Raji (cell line): ENCODE data around the gene CNNM4.
A peak's percentile ranks its signal among the peaks of the same experiment; 100 is the strongest.

Source experiments
- POLR2A ChIP-seq: IDR thresholded peaks from 2 replicates; pipeline ENCODE4 v1.6.1; 2011; ENCODE audit warnings: low read depth, low read length, control low read depth; ENCODE audit not compliant: insufficient read depth

Gene CNNM4

DNA sequence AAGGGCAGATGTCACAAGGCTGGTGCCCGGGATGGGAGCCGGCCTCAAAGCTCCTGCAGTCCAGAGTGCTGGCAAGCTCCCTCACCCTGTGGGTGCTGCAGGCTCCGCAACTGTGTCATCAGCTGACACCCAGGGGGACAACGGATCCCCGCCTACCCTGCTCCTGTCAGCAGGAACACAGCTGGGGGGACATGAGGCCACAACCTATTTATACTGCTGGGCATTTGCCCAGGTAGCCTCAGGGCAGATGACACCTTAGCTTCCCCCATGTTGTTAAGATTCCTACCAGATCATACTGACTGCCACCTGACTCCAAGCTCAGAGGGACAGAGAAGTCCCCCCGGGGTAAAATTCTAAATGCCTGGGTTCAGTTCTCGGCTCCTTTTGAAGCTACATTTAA lies 81.9 kb downstream of the CNNM4 start:
- TF ChIP-seq POLR2A = no peak

DNA sequence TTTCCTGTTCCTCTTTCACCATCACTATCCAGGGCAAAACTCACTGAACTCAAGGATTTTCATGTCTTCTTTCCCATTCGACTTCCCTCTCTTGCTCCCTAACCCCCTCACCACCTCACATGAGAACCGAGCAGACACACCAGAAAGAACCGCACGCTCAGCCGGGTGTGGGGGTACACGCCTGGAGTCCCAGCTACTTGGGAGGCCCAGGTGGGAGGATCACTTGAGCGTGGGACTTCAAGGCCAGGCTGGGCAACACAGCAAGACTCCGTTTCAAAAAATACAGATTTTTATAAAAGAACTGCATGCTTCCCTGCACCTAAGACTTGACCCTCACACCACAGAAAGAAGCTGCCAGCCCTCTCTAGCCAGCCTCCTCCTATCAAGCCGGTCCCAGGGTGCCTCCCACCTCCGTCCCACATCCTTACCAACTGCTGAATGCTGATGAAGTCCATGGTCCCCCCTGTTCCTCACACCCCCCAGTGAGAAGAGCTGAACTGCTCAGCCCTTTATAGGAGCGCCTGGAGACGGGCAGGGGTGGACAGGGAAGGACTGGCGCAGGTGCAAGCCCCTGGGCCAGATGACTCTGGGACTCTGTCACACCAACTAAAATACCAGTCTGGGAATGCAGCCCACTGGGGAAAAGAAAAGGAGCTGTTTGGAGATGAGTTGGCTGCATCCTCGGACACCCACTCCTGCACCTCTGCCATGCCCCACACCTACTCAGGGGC lies 83.0 kb downstream of the CNNM4 start, which contains the start of gene ANKRD23:
Gene ANKRD23 (minus strand): TSS at position 484 of the 731 bp plus-strand sequence. CDS start 29 bp downstream, at position 455.
- TF ChIP-seq POLR2A = no peak

DNA sequence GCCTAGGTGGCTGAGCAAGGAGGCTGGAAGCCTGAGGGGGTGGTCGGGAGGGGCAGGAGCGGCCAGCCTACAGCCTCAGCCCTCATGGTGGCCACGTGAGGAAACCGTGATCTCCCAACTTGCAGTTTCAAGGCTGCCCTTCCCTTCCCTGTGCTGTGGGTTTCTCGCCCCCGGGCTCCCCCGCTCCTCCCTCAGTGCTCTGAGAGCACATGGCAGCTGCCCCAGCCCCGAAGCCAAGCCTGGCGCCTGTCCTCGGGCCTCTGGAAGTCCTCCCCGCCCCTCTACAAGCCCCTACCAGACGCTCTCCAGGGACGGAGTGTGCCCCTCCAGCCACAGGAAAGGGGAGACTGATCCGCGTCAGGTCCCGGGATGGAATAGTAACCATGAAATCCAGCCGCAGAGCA lies 83.7 kb downstream of the CNNM4 start:
- no peak for TF ChIP-seq POLR2A

DNA sequence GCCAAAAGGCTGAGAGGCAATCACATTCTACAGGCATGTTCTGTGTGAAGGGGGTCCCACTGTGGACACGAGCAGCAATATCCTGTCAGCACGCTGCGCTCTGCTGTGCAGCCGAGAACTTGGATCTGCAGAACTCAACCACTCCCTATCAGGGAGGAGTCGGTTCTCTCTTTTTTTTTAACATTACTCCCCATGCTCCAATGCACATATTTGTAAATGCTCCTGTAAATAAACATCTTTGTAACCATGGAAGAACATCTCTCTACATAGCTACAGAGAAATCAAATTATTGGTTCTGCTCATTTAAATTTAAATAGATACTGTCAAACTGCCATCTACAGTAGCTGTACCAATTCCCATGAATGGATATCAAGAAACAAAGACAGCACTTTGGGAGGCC lies 86.1 kb downstream of the CNNM4 start:
- TF ChIP-seq POLR2A = no peak

DNA sequence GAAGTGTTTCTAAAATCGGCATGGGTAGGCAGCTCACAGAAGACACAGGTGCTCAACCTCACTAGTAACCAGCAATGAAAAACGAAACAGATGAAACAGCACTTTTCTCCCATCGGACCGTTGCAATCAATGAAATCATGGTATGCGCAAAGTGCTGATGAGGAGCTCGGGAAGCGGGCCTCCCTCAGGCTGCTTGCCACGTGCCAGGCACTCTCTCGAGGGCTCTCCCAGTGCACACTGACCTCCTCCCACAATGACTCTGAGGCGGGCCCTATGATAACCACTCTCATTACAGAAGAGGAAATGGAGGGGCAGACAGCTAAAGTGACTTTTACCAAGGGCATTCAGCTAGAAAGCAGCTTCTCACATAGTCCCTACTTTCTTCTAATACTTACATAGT lies 86.9 kb downstream of the CNNM4 start:
- TF ChIP-seq POLR2A = no peak

DNA sequence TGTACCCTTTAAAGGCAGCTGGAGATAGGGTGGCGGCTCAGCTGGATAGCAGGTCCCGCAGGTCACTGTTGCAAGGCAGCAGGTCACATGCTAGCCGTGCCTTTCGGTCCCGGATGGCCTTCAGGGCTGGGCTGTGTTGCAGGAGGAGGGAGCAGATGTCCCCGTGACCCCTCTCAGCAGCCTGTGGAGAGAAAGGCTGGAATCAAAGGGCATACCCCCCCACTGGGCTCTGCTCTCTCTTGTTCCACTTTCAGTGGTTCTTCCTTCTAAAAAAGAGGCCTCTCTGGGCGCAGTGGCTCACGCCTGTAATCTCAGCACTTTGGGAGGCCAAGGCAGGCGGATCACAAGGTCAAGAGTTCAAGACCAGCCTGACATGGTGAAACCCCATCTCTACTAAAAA lies 87.6 kb downstream of the CNNM4 start:
- no peak for TF ChIP-seq POLR2A

DNA sequence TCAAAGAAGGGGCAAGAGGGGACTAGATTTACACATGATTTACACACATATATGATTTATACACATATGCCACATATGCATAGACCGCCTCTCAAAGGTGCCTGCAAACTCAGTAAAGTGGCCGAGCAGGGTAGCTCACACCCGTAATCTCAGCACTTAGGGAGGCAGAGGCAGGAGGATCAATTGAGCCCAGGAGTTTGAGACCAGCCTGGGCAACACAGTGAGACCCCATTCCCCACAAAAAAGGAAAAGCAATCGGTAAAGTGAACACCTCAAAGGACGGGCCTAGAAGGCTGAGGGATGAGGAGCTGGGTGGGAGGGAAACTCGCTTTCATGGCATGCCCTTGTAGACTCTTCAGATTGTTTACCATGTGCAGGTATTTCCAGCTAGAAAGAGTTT lies 92.0 kb downstream of the CNNM4 start:
- TF ChIP-seq POLR2A = no peak

DNA sequence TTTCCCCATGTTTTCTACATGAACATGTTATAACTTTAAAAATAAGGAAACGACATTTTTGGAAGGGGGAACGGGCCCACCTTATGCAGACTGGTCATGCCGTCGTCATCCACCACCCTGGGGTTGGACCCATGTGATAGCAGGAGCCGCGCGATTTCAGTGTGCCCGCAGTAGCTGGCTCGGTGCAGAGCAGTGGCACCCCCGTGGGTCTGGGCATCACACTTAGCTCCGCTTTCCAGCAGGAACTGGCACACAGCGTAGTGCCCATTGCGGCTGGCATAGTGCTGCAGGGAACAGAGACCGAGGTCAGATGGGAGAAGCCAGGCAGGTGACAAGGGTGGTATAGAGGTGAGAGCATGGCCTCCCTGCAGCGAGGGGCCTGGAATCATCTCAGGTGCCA lies 92.6 kb downstream of the CNNM4 start:
- no peak for TF ChIP-seq POLR2A

DNA sequence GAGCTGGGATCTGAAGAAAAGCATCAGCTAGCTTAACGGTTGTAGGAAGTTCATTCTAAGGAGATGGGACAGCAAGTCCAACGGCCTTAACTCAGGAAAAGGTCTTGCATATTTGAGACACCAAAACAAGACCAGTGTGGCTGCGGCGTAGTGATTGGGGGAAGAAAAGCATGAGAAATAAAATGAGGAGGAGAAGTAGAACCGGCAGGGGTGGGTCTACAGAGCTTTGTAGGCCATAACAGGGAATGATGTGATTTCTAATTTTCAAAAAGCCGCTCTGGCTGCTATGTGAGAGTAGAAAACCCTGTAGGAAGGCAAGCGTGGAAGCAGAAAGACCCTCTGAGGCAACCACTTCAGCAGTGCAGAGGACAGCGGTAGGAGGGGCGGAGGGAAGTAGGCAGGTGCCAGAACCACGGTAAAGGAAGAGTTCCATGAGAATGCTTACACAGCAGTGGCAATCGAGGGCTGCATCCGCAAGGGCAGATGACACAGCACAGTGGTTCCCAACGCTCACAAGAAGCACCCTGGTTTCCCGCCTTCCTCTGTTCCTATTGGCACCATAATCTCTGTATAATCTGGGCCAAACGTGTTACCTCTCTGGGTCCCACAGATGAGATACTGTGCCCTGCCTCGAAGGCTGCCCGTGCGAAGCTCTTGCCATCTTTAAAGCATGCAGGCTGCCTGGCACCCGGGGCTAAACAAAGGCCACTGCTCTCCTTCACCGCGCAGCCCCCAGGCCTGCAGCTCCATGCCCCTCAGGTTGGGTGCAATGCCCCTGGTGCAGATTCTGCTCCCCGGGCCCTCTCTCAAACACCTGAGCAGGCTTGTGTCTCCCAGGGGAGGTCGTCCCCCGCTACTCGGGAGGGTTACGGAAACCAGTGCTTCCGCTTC lies 96.3 kb downstream of the CNNM4 start:
- no peak for TF ChIP-seq POLR2A

DNA sequence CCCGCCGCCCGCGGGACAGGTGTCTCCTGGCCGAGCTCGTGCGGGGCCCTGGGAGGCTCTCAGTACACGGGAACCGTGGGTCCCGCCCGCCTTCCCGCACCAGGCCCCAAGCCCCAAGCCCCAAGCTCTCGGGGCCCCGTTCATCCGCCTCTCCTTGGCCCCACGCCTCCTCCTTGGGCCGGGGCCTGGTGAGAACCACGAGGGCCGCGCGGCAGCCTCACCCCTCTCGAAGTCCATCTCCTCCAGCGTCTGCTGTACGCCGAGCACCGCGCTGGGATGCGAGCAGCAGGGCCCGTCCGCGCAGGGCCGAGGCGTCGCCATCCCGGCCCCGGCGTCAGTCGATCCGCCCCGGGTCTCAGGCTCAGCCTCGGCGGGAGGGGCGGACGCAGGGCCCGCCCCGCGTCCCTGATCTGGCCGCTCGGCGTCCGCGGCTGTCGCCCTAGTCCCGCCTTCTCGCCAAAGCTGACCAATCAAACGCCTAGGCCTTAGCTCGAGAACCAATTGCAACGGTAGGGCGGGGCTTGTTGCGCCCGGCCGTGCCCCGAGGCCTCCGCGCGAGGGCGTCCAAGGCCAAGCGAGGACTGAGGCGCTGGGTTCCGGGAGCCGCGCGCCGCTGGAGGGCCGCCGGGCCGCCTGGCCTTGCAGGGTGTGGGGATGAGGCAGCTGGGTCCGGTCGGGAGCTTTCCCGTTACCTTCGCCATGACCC lies 97.1 kb downstream of the CNNM4 start, which contains the start of gene ANKRD39:
Gene ANKRD39 (minus strand): TSS at position 350 of the 706 bp plus-strand sequence. CDS start 29 bp downstream, at position 321.
- peak; percentile 92 for TF ChIP-seq POLR2A

DNA sequence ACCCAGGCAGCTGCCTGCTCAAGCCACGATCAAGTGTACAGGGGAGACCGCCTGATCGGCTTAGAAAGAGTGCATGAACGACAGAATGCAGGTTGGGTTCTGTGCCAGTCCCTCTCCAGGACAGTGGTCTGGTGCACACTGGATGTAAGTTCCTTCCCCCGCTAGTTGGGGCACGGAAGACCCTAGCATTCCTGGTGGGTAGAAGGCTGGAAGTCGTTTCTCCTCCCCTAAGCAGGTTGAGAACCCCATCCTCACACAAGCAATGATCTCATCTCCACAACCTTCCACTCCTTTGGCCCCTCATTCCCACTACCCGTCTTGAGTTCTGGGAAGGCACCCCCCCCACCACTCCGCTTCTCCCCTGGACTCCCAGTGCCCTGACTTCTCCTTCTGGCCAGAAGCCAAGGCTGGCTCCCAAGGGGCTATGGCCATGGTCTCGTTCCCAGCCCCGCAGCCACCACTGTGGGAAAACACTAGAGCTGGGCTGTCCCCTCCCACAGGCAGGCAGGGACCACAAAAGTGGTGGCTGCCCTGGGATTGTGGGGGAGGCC lies 98.5 kb downstream of the CNNM4 start:
- no peak for TF ChIP-seq POLR2A

DNA sequence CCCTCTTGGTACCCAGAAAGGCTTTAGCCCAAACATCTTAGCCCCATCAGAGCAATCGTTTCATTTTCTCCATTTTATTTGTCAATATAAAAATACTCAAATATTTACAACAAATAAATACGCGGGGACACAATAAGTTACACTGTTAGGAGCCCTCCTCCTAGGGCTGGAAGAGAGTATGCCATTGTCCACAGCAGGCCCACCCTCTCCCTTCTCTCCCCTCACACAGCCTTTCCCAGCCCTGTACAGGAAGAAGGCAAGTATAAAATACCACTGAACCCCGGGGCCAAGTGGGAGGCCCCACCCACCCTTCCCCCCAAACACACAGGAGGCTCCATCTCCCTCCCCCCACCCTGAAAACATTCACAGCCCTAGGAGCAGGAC lies 99.0 kb downstream of the CNNM4 start:
- TF ChIP-seq POLR2A = no peak

DNA sequence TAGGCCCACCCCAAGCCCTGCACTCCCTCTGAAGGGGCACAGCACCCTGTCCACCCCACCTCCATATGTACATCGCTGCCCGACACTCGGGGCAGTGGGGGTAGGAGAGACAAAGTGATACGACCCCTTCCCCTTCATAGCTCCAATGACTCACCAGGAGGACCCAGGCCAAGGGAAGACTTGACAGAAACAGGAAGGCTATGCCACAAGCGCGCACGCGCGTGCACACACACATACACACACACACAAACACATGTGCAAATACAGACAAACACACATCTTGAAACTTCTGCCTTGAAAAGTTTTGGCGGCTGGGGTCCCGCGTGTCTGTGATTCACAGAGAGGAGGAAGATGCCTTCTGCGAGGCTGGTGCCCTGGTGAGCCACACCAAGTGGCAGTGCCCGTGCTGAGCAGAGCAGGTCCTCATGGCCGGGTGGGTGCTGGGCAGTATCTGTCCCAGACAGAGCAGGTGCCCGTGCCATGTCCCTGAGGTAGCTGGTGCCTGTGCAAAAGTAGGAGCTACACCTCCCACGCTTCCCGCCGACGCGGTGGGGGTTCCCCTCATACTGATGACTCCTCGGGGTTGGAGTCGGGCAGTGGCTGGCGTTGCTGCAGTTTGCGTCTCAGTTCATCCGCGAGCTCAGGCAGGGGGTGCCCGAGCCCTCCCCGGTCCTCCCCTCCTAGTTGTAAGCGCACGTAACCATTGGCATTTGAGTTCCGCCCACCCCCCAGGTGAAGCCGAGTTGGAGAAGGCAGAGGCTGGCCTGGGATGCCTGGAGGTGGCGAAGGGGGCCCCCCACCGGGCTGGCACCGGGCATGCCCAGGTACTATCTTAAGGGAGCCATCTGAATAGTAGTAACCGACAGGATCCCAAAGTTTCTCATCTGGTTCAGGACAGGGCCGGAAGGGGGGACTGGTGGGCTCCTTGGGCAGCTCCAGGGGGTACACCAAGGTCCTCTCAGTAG lies 99.6 kb downstream of the CNNM4 start:
- TF ChIP-seq POLR2A = no peak

DNA sequence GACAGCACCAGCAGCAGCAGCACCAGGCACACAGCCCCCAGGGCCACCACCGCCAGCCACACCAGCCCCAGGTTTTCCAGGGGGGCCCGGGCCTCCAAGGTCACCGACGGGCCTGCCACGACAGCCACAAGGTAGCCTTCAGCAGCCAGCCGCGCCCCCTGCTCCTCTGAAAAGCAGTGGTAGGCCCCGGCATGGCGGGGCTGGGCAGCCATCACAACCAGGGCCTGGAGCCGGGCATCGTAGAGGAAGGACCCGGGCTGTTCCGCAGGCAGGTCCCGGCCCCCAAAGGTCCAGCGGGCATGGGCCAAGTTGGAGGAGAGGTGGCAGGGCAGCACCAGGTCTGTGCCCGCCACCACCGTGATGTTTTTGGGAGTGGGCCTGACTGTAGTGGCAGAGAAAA lies 100.4 kb downstream of the CNNM4 start:
- TF ChIP-seq POLR2A = no peak
